SH-SY5Y (cell line): Measurements from ENCODE around the gene CPNE5.

Experiments
- GATA2 ChIP-seq: IDR thresholded peaks from 2 replicates; pipeline ENCODE4 v1.6.1; 2011; ENCODE audit warnings: mild to moderate bottlenecking, low read depth, low read length
- GATA3 ChIP-seq: IDR thresholded peaks from 2 replicates; pipeline ENCODE4 v1.6.1; 2011; ENCODE audit warnings: low read depth, mild to moderate bottlenecking, low read length, moderate library complexity

Gene CPNE5

GRCh38 chr6:36728289-36729160 lies 110.7 kb downstream of the CPNE5 start:
- no peak for TF ChIP-seq GATA2
- no peak for TF ChIP-seq GATA3

DNA sequence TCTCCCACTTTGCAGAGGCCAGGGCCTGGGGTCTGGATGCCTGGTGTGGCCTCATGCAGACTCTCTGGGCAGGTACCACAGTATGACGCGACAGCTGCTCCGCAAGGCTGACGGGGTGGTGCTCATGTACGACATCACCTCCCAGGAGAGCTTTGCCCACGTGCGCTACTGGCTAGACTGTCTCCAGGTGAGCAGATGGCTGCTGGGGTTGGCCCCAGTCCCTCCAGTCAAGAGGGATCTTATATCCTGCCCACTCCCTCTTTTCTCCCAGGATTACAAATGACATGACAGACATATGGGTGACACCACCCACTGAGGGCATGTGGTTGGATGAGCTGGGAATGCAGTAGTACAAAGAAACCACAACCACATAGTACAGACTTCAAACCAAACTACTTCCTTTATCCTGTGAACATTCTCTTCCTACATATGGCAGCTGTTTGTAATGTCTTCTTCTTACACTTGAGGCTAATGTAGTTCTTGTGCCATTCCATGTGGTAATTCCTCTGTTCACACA lies 111.7 kb downstream of the CPNE5 start:
- no peak for TF ChIP-seq GATA3
- TF ChIP-seq GATA2 = no peak

DNA sequence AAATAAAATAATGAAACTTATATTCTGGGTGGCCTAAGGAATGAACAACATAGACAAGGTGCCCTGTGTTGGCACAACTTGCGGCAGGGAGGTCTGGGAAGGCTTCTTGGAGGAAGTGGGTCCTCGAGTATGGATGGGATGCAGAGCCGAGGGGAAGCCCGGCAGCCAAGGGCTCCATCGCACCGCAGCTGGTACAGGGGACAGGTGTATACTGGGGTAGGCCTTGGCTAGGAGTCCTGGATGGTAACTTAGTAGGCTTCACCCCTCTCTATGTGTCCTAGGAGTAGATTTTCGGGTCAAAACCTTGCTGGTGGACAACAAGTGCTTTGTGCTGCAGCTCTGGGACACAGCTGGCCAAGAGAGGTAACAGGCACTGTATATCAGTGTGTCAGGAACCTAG lies 113.7 kb downstream of the CPNE5 start:
- TF ChIP-seq GATA2 (no peak), GATA3 (no peak)

GRCh38 chr6:36724514-36725390 lies 114.5 kb downstream of the CPNE5 start:
- no peak for TF ChIP-seq GATA2
- TF ChIP-seq GATA3 = no peak

DNA sequence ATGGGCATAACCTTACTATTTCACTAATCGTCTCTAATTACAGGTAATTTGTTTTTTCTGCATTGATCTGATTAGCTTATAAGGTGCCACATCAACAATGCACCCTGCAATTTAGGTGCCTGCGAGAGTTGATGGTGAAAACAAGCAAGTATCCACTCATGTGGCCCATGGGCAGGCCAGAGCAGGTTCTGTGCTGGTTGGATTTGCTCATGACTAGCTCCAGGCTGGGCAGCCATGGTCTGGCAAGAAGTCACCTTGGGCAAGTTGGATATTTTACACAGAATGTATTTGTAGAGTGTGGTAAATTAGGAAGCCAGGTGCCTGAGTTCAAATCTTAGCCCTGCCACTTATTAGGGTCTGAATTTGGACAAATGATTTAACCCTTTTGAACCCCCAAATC lies 116.4 kb downstream of the CPNE5 start:
- TF ChIP-seq GATA3 (no peak), GATA2 (no peak)

GRCh38 chr6:36722365-36722764 lies 116.9 kb downstream of the CPNE5 start:
- no peak for TF ChIP-seq GATA3

DNA sequence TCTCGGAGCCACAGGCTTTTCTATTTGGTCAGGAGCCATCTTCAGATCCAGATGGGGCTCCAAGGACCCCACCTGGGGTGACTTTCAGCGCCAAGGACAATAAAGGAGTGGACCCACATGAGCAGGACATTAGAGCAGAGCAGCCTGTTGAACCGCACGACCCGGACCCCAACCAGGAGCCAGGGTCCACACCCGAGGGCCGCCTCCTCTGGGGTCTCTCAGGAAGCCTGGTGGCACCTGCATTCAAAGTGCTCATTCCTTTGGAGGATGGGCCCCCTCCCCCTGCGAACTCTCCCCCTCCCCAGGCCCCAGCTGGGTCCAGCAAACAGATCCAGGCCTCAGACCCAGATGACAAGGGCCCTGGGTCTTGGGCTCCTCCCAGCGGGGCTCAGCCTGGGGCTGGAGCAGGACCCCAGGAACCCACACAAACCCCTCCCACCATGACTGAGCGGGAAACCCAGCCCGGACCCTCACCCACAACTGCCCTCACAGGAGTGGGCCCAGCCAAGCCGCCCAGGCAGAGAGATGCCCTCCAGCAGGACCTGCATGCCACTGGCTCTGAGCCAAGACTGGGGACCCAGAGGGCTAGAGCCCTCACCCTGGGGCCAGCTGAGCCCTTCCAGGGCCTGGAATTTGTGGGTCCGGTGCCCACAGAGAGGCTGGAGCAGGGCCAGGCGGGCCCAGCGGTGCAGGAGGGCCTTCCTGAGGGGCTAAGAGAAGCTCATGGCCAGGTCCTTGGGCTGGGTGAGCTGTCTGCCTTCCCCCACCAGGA lies 117.7 kb downstream of the CPNE5 start:
- TF ChIP-seq GATA2 = no peak
- no peak for TF ChIP-seq GATA3

DNA sequence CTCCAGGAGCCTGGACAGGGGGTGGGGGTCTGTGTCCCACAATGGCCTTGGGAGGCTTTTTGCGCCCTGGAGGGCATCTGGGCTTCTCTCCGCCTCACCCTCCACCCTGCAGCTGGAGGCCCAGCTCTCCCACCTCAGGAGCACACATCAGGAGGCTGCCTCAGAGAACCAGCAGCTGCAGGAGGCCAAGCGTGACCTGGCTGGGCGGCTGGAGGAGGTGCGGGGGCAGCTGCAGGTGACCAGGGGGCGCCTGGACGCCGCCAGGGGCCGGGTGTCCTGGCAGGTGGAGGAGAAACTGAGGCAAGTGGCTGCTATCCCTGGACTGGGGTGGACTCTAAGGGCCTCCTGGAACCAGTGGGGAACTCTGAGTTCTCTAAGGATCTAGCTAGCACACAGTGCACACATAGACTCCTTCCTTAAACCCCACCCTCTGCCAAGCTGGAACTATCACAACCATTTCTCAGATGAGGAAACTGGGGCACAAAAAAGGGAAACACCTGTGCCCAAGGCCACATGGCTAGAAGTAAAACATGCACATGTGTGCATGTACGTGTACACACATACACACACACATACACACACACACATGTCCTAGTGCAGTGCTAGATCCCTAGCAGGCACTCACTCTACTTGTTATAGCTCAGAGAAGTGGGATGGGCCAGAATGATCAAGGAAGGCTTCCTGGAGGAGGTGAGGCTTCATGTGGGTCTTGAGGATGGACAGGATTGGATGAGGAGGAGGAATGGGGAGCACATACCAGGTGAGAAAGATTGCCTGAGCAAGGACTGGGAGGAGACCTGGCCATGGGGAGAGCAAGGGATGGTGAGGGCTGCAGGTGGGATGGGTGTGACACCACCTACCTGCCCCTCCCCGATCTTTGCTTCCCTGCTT lies 118.7 kb downstream of the CPNE5 start:
- TF ChIP-seq GATA2 = no peak
- TF ChIP-seq GATA3 = no peak

- TF ChIP-seq GATA3 (no peak), GATA2 (no peak)
These were observed 120.1 kb downstream of the CPNE5 start for GRCh38 chr6:36719126-36719525.

- no peak for TF ChIP-seq GATA2
- no peak for TF ChIP-seq GATA3
These were observed 120.7 kb downstream of the CPNE5 start for GRCh38 chr6:36718560-36718959.

DNA sequence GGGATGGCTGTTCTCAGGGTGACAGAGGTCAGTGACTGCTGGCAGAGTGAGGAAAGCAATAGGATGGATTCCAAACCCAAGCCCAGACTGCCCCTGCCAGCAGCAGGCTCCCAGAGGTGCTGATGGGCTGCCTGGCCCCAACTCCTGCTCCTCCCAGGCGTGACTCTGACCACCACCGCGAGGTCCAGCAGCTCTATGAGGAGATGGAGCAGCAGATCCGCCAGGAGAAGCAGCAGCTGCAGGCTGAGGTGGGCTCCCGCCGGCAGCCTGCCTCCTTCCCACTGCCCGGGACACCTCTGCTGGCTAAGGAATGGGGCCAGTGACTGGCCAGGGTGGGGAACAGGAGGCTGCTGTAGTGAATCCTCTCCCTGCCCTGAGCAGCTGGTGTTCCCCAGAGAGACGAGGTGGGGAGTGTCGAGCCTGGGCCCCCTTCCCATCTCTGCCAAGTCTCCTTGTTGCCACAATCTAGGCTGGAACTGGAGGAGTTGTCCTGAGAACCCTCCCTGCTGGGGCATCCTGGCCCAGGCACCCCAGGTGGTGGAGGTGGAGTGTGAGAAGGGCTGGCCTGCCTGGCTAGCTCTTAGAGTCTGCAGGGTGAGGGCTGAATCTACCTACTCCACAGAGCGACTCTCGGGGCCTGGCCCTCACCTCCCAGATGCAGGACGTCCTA lies 121.2 kb downstream of the CPNE5 start:
- no peak for TF ChIP-seq GATA3
- no peak for TF ChIP-seq GATA2

GRCh38 chr6:36717231-36717825 lies 121.9 kb downstream of the CPNE5 start:
- no peak for TF ChIP-seq GATA2
- TF ChIP-seq GATA3 = no peak
